ENCODE data around the gene NME4. TPM values are rescaled to one million over a fixed set of nuclear protein-coding genes. Genes with fewer than 3 reads are reported as not detected.

NME4 gene
- total and polyA plus RNA-seq, 2 donors (not counting 1 experiment from before 2014, with no cell fraction given) = 71.7 to 121 TPM

DNA sequence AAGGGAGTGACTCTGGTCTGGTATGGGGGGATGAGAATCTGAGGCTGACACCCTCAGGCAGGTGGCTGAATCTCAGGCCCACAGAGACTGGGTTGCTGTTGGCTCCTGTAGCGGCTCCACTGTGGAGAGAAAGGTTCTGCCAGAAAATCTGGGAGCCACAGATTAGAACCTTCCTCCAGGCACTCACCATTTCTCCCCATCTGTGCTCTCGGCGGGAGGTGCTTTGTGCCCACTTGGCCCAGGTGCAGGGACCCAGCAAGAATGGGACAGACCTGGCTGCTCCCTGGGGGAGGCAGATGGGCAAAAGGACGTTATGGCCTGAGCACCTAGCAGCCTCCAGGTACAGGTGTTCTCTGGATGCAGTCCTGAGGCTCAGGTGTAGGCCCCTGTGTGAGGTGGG, 48.6 kb downstream of the NME4 start:
- H3K79me2 ChIP-seq (ENCODE audit: control insufficient read depth, insufficient read depth, low read length) = peaks cover 7% of the 10 kb centered on the region
- H4K20me1 ChIP-seq (ENCODE audit: control insufficient read depth, extremely low read depth, insufficient read depth, low read length) = no peaks in the 10 kb centered on the region
- H3K4me1 ChIP-seq (ENCODE audit: control insufficient read depth, extremely low read depth, insufficient read depth, low read length) = no peaks in the 10 kb centered on the region
- no peak overlapping the region for H3K4me2 ChIP-seq (ENCODE audit: extremely low read depth, insufficient read depth, low read length)
- DNase-seq (ENCODE audit: low read depth in 2 of 2) = no peak
- H3K36me3 ChIP-seq (ENCODE audit: control insufficient read depth, insufficient read depth, low read length) = no peaks in the 10 kb centered on the region
- H3K4me3 ChIP-seq (replicated peaks in 1 of 4; ENCODE audit: control extremely low read depth in 1 of 4, insufficient read depth in 1 of 4, low read depth in 3 of 4, low read length in 4 of 4) = no peak overlapping the region
- H3K9me3 ChIP-seq (ENCODE audit: control insufficient read depth, insufficient read depth, low read depth, low read length) = no peaks in the 10 kb centered on the region
- no peaks in the 10 kb centered on the region for H3K27me3 ChIP-seq (ENCODE audit: control insufficient read depth, insufficient read depth, low read length)
- no peak overlapping the region for H2AFZ ChIP-seq (ENCODE audit: low read length)
- TF ChIP-seq, protein P1, sequence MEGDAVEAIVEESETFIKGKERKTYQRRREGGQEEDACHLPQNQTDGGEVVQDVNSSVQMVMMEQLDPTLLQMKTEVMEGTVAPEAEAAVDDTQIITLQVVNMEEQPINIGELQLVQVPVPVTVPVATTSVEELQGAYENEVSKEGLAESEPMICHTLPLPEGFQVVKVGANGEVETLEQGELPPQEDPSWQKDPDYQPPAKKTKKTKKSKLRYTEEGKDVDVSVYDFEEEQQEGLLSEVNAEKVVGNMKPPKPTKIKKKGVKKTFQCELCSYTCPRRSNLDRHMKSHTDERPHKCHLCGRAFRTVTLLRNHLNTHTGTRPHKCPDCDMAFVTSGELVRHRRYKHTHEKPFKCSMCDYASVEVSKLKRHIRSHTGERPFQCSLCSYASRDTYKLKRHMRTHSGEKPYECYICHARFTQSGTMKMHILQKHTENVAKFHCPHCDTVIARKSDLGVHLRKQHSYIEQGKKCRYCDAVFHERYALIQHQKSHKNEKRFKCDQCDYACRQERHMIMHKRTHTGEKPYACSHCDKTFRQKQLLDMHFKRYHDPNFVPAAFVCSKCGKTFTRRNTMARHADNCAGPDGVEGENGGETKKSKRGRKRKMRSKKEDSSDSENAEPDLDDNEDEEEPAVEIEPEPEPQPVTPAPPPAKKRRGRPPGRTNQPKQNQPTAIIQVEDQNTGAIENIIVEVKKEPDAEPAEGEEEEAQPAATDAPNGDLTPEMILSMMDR (conservative IDR thresholded peaks at IDR 0.05 in 1 of 2, IDR thresholded peaks at IDR 0.05 in 1 of 2; ENCODE audit: low read depth in 1 of 2, low read length in 2 of 2) = no peak
- no peak for TF ChIP-seq EZH2 (IDR thresholded peaks at IDR 0.05; ENCODE audit: low read length, missing control alignments)
- no peak overlapping the region for H3K9ac ChIP-seq (ENCODE audit: insufficient read depth, low read length)
- no peak overlapping the region for H3K27ac ChIP-seq (ENCODE audit: insufficient read depth, low read length)

Other genes starting within 250 kb of the NME4 start
- not detected in 2 replicates for gene HBZ, start 244.6 kb upstream of the NME4 start, total RNA-seq
- gene HBZ, start 244.6 kb upstream of the NME4 start, polyA plus RNA-seq = not detected in 2 replicates
- not detected in 2 replicates for gene HBM, start 231.2 kb upstream of the NME4 start, total RNA-seq
- not detected in 2 replicates for gene HBM, start 231.2 kb upstream of the NME4 start, polyA plus RNA-seq
- not detected in 2 replicates for gene HBA2, start 224.3 kb upstream of the NME4 start, total RNA-seq
- 0.19 TPM in 1 of 2 replicates, not detected in the other for gene HBA2, start 224.3 kb upstream of the NME4 start, polyA plus RNA-seq
- gene HBA1, start 220.5 kb upstream of the NME4 start, total RNA-seq = not detected in 2 replicates
- 0.69 and 0.77 TPM in 2 replicates for gene HBA1, start 220.5 kb upstream of the NME4 start, polyA plus RNA-seq
- gene HBQ1, start 216.7 kb upstream of the NME4 start, total RNA-seq = not detected in 2 replicates
- not detected in 2 replicates for gene HBQ1, start 216.7 kb upstream of the NME4 start, polyA plus RNA-seq
- gene LUC7L, start 167.8 kb upstream of the NME4 start, total RNA-seq = 32.4 and 38.0 TPM in 2 replicates
- 30.9 and 31.1 TPM in 2 replicates for gene LUC7L, start 167.8 kb upstream of the NME4 start, polyA plus RNA-seq
- 67.0 and 68.5 TPM in 2 replicates for gene FAM234A, start 162.4 kb upstream of the NME4 start, total RNA-seq
- gene FAM234A, start 162.4 kb upstream of the NME4 start, polyA plus RNA-seq = 53.7 and 64.8 TPM in 2 replicates
- 3.1 and 6.3 TPM in 2 replicates for gene RGS11, start 121.3 kb upstream of the NME4 start, total RNA-seq
- 1.1 TPM in 2 replicates for gene RGS11, start 121.3 kb upstream of the NME4 start, polyA plus RNA-seq
- 0.77 and 1.3 TPM in 2 replicates for gene ARHGDIG, start 116.6 kb upstream of the NME4 start, total RNA-seq
- 0.12 and 0.30 TPM in 2 replicates for gene ARHGDIG, start 116.6 kb upstream of the NME4 start, polyA plus RNA-seq
- gene PDIA2, start 114.0 kb upstream of the NME4 start, total RNA-seq = 0.33 TPM in 1 of 2 replicates, not detected in the other
- gene PDIA2, start 114.0 kb upstream of the NME4 start, polyA plus RNA-seq = 0.06 and 0.18 TPM in 2 replicates
- 18.2 and 18.7 TPM in 2 replicates for gene AXIN1, start 44.5 kb upstream of the NME4 start, total RNA-seq
- 5.1 and 7.2 TPM in 2 replicates for gene AXIN1, start 44.5 kb upstream of the NME4 start, polyA plus RNA-seq
- gene MRPL28, start 26.7 kb upstream of the NME4 start, total RNA-seq = 53.7 and 65.2 TPM in 2 replicates
- gene MRPL28, start 26.7 kb upstream of the NME4 start, polyA plus RNA-seq = 86.5 and 133 TPM in 2 replicates
- gene PGAP6, start 15.2 kb upstream of the NME4 start, total RNA-seq = 48.8 and 82.7 TPM in 2 replicates
- 46.2 and 73.2 TPM in 2 replicates for gene PGAP6, start 15.2 kb upstream of the NME4 start, polyA plus RNA-seq
- 6.4 and 12.1 TPM in 2 replicates for gene DECR2, start 4.7 kb downstream of the NME4 start, total RNA-seq
- 10.8 and 12.0 TPM in 2 replicates for gene DECR2, start 4.7 kb downstream of the NME4 start, polyA plus RNA-seq
- gene RAB11FIP3, start 28.4 kb downstream of the NME4 start, total RNA-seq = 17.5 and 22.1 TPM in 2 replicates
- gene RAB11FIP3, start 28.4 kb downstream of the NME4 start, polyA plus RNA-seq = 7.3 and 11.9 TPM in 2 replicates
- gene CAPN15, start 130.5 kb downstream of the NME4 start, total RNA-seq = 16.4 and 21.3 TPM in 2 replicates
- 4.1 and 7.8 TPM in 2 replicates for gene CAPN15, start 130.5 kb downstream of the NME4 start, polyA plus RNA-seq
- not detected in 2 replicates for gene PRR35, start 163.2 kb downstream of the NME4 start, total RNA-seq
- gene PRR35, start 163.2 kb downstream of the NME4 start, polyA plus RNA-seq = not detected in 2 replicates
- gene NHLRC4, start 169.8 kb downstream of the NME4 start, total RNA-seq = 2.1 and 3.3 TPM in 2 replicates
- gene NHLRC4, start 169.8 kb downstream of the NME4 start, polyA plus RNA-seq = 0.34 and 0.66 TPM in 2 replicates
- 20.5 and 22.3 TPM in 2 replicates for gene PIGQ, start 172.8 kb downstream of the NME4 start, total RNA-seq
- 11.2 and 13.0 TPM in 2 replicates for gene PIGQ, start 172.8 kb downstream of the NME4 start, polyA plus RNA-seq
- 9.8 and 11.6 TPM in 2 replicates for gene RAB40C, start 192.9 kb downstream of the NME4 start, total RNA-seq
- 3.2 and 3.7 TPM in 2 replicates for gene RAB40C, start 192.9 kb downstream of the NME4 start, polyA plus RNA-seq
- under 0.01 and 0.17 TPM in 2 replicates for gene WFIKKN1, start 233.8 kb downstream of the NME4 start, total RNA-seq
- gene WFIKKN1, start 233.8 kb downstream of the NME4 start, polyA plus RNA-seq = not detected in 2 replicates
- 71.7 and 75.2 TPM in 2 replicates for gene METTL26, start 239.1 kb downstream of the NME4 start, total RNA-seq
- 39.2 and 49.7 TPM in 2 replicates for gene METTL26, start 239.1 kb downstream of the NME4 start, polyA plus RNA-seq
- gene MCRIP2, start 244.6 kb downstream of the NME4 start, total RNA-seq = 18.0 and 21.8 TPM in 2 replicates
- gene MCRIP2, start 244.6 kb downstream of the NME4 start, polyA plus RNA-seq = 2.8 and 3.4 TPM in 2 replicates